Activated CD8-positive, alpha-beta memory T cell treated with anti-CD3 and anti-CD28 coated beads for 4 hours (primary cell): ENCODE results near the gene TIPRL.
"Not testable (repeated sequence)": the region's sequence is repeated elsewhere in the genome, so short reads cannot be mapped to it uniquely, and the experiment has no call there.

Experiments
- DNase-seq, 2 donors: peaks; one replicate each; pipeline ENCODE4 v3.0.0-alpha.2; 2020; ENCODE audit warnings: low read depth in 2 of 2

Gene TIPRL

GRCh38 chr1:168178638-168179437 lies at the start of gene TIPRL:
Gene TIPRL, plus strand, starts transcription at chr1:168178962. Its CDS starts 116 bp downstream, at chr1:168179078.
- peak; percentile 87 to 90 for DNase-seq

- no peak for DNase-seq
Observed at GRCh38 chr1:168129933-168130332, 48.8 kb upstream of the TIPRL start.

GRCh38 chr1:168134132-168134531 lies 44.6 kb upstream of the TIPRL start:
- no peak for DNase-seq

GRCh38 chr1:168134642-168135041 lies 44.1 kb upstream of the TIPRL start:
- no peak for DNase-seq

GRCh38 chr1:168135116-168135920 lies 43.4 kb upstream of the TIPRL start:
- no peak for DNase-seq

GRCh38 chr1:168135921-168136708 lies 42.6 kb upstream of the TIPRL start:
- no peak for DNase-seq

- no peak for DNase-seq
Observed at GRCh38 chr1:168136709-168137514, 41.9 kb upstream of the TIPRL start, which contains the start of gene GPR161. Gene GPR161, minus strand, starts transcription at chr1:168136930. Its CDS starts 32,080 bp downstream, at chr1:168104850.

- no peak for DNase-seq
Observed at GRCh38 chr1:168137515-168137821, 41.3 kb upstream of the TIPRL start.

- no peak for DNase-seq
Observed at GRCh38 chr1:168138134-168138533, 40.6 kb upstream of the TIPRL start.

GRCh38 chr1:168139070-168139469 lies 39.7 kb upstream of the TIPRL start:
- no peak for DNase-seq

- no peak for DNase-seq
Observed at GRCh38 chr1:168141871-168142385, 36.8 kb upstream of the TIPRL start.

GRCh38 chr1:168145184-168146159 lies 33.3 kb upstream of the TIPRL start:
- peak; percentile 67 to 74 for DNase-seq

- DNase-seq: no peak
Observed at GRCh38 chr1:168146160-168146539, 32.6 kb upstream of the TIPRL start.

GRCh38 chr1:168146626-168147025 lies 32.1 kb upstream of the TIPRL start:
- DNase-seq: no peak

GRCh38 chr1:168148916-168149315 lies 29.8 kb upstream of the TIPRL start:
- no peak for DNase-seq

- DNase-seq: no peak
Observed at GRCh38 chr1:168150283-168150682, 28.5 kb upstream of the TIPRL start.

GRCh38 chr1:168151935-168152334 lies 26.8 kb upstream of the TIPRL start:
- DNase-seq: no peak

GRCh38 chr1:168154707-168155106 lies 24.1 kb upstream of the TIPRL start:
- DNase-seq: not testable (repeated sequence)

GRCh38 chr1:168155910-168156309 lies 22.9 kb upstream of the TIPRL start:
- no peak for DNase-seq

GRCh38 chr1:168157638-168158037 lies 21.1 kb upstream of the TIPRL start:
- no peak for DNase-seq
